Transverse colon (tissue), 3 donors: ENCODE results near the gene GALNT9.

Experiments used
- CTCF ChIP-seq, 5 experiments: fragments of 200-600 bp in 3 of 5; fragments of 450-650 bp in 2 of 5; sonication (generic) in 3 of 5; IDR thresholded peaks; 1 replicate in 2 of 5; 2 replicates in 3 of 5; pipeline ENCODE4 v1.5.1; 2016 to 2017; ENCODE audit warnings: antibody characterized with exemption in 5 of 5, inconsistent platforms in 3 of 5, mild to moderate bottlenecking in 2 of 5, moderate library complexity in 1 of 5
- EP300 ChIP-seq: sonication (generic); formaldehyde crosslinking; IDR thresholded peaks from one replicate; pipeline ENCODE4 v1.6.1; 2017; ENCODE audit warnings: antibody characterized with exemption, low read depth
- POLR2A ChIP-seq: fragments of 450-650 bp; IDR thresholded peaks from one replicate; pipeline ENCODE4 v1.6.1; 2016; ENCODE audit warnings: antibody characterized with exemption, mild to moderate bottlenecking, moderate library complexity

- TF ChIP-seq POLR2A: no peak
- TF ChIP-seq CTCF (IDR thresholded peaks at IDR 0.05): no peak
- TF ChIP-seq EP300: no peak
Measured at GRCh38 chr12:132204063-132204792, 125.2 kb downstream of the GALNT9 start.
